HepG2 (cell line): ENCODE results near the gene NR3C2. TPM values are rescaled to one million over a fixed set of nuclear protein-coding genes. Genes with fewer than 3 reads are reported as not detected.

Source experiments
- ATAC-seq: fragments of 200-7000 bp; cut with Tn5 transposase; 3 replicates; pipeline ENCODE4 v1.9.1; 2020; ENCODE audit warnings: mild to moderate bottlenecking, moderate library complexity
- BruUV-seq: library from RNA; stranded (reverse); fragments of 400-500 nt; replicated peaks from 2 replicates; lab custom pipeline; 2021; lab: Mats Ljungman, UMichigan
- CTCF ChIA-PET: fragments of 300-600 bp; formaldehyde crosslinking; extraction: SDS; loops from one replicate; lab custom pipeline; 2021; ENCODE audit warnings: low total read pairs, inconsistent platforms, low intra/inter-chr PET ratio; lab: Yijun Ruan, JAX
- POLR2A ChIA-PET: fragments of 350-600 bp; sonication (Branson Sonifier 250); formaldehyde crosslinking; loops from one replicate; lab custom pipeline; 2020; ENCODE audit warnings: antibody characterized with exemption, inconsistent platforms; lab: Yijun Ruan, JAX
- DNase-seq: peaks from one replicate; pipeline ENCODE4 v3.0.0-alpha.2; 2015; ENCODE audit warnings: low spot score
- FAIRE-seq: peaks from 3 replicates; lab custom pipeline; 2011; peaks lifted over from hg19 to GRCh38; lab: Jason Lieb, UNC
- H2AFZ ChIP-seq: one replicate; pipeline ENCODE4 v1.6.1; 2011; ENCODE audit warnings: low read length, inconsistent platforms
- H3K27ac ChIP-seq: fragments of 300-600 bp; 3 replicates; pipeline ENCODE4 v1.8.0; 2011; ENCODE audit warnings: mixed run types, mild to moderate bottlenecking, mixed read lengths, low read length, inconsistent platforms; ENCODE audit not compliant: insufficient read depth; ENCODE audit errors: extremely low read length
- H3K27me3 ChIP-seq, 2 experiments: fragments of 200-600 bp in 1 of 2; 2 replicates in 1 of 2; 3 replicates in 1 of 2; pipeline versions ENCODE4 v1.6.0 to v1.8.0; 2011; ENCODE audit warnings: low read length in 2 of 2, mild to moderate bottlenecking in 2 of 2, moderate library complexity in 2 of 2, inconsistent platforms in 1 of 2; ENCODE audit not compliant: insufficient read depth in 2 of 2, control insufficient read depth in 1 of 2
- H3K36me3 ChIP-seq, 2 experiments: fragments of 200-600 bp in 1 of 2; replicated peaks in 1 of 2; 2 replicates in 1 of 2; 3 replicates in 1 of 2; pipeline versions ENCODE4 v1.5.1 to v1.8.0; 2011; ENCODE audit warnings: low read length in 2 of 2, inconsistent platforms in 1 of 2; ENCODE audit not compliant: insufficient read depth in 2 of 2, control insufficient read depth in 1 of 2
- H3K4me1 ChIP-seq: 2 replicates; pipeline ENCODE4 v1.5.1; 2012; ENCODE audit warnings: low read length, inconsistent platforms; ENCODE audit not compliant: insufficient read depth
- H3K4me2 ChIP-seq: 2 replicates; pipeline ENCODE4 v1.6.0; 2011; ENCODE audit warnings: low read depth, low read length, inconsistent platforms
- H3K4me3 ChIP-seq, 3 experiments: fragments of 200-600 bp in 1 of 3; sonication (generic), shearing (Covaris generic) in 1 of 3; replicated peaks in 1 of 3; 2 replicates each; pipeline ENCODE4 v1.5.1; 2011 to 2016; ENCODE audit warnings: low read length in 3 of 3, inconsistent platforms in 2 of 3, low read depth in 2 of 3, mild to moderate bottlenecking in 2 of 3, control low read depth in 1 of 3, mixed read lengths in 1 of 3; ENCODE audit not compliant: insufficient read depth in 1 of 3
- H3K79me2 ChIP-seq: one replicate; pipeline ENCODE4 v1.6.1; 2011; ENCODE audit warnings: low read length, inconsistent platforms; ENCODE audit not compliant: insufficient read depth
- H3K9ac ChIP-seq: 2 replicates; pipeline ENCODE4 v1.6.0; 2011; ENCODE audit warnings: mild to moderate bottlenecking, low read depth, low read length, inconsistent platforms; ENCODE audit not compliant: insufficient read depth
- H3K9me3 ChIP-seq: 2 replicates; pipeline ENCODE4 v1.5.1; 2012; ENCODE audit warnings: mild to moderate bottlenecking, low read length
- H4K20me1 ChIP-seq: 2 replicates; pipeline ENCODE4 v1.6.0; 2011; ENCODE audit warnings: inconsistent platforms, mild to moderate bottlenecking, low read length, moderate library complexity; ENCODE audit not compliant: insufficient read depth
- GATAD2A ChIP-seq: IDR thresholded peaks from 2 replicates; pipeline ENCODE4 v1.6.1; 2016
- MBD4 ChIP-seq: IDR thresholded peaks from 2 replicates; pipeline ENCODE4 v1.6.1; 2012; ENCODE audit warnings: low read length, inconsistent platforms, borderline replicate concordance
- RBAK ChIP-seq: sonication (generic); formaldehyde crosslinking; IDR thresholded peaks from 2 replicates; pipeline ENCODE4 v1.5.1; 2020; ENCODE audit warnings: mild to moderate bottlenecking, missing genetic modification reagents
- SATB2 ChIP-seq: sonication (generic); formaldehyde crosslinking; IDR thresholded peaks from 2 replicates; pipeline ENCODE4 v1.5.0; 2020; ENCODE audit warnings: missing genetic modification reagents
- TBX2 ChIP-seq: sonication (generic); formaldehyde crosslinking; IDR thresholded peaks from 2 replicates; pipeline ENCODE4 v1.5.0; 2020; ENCODE audit warnings: missing genetic modification reagents, mild to moderate bottlenecking, borderline replicate concordance
- TEAD3 ChIP-seq: optimal IDR thresholded peaks from 2 replicates; pipeline ENCODE3; 2016; ENCODE audit warnings: borderline replicate concordance
- TGIF2 ChIP-seq: IDR thresholded peaks from 2 replicates; pipeline ENCODE4 v1.6.1; 2016; ENCODE audit warnings: control low read depth, missing compliant biosample characterization
- TSC22D2 ChIP-seq: sonication (generic); formaldehyde crosslinking; IDR thresholded peaks from 2 replicates; pipeline ENCODE4 v1.5.1; 2020; ENCODE audit warnings: missing genetic modification reagents, mild to moderate bottlenecking, borderline replicate concordance
- ZFAT ChIP-seq: sonication (generic); formaldehyde crosslinking; conservative IDR thresholded peaks from 2 replicates; pipeline ENCODE4 v1.8.1; 2023; ENCODE audit warnings: missing genetic modification reagents, inconsistent platforms
- ZNF124 ChIP-seq: sonication (generic); formaldehyde crosslinking; IDR thresholded peaks from 2 replicates; pipeline ENCODE4 v1.4.0; 2020; ENCODE audit warnings: missing genetic modification reagents
- ZNF747 ChIP-seq: sonication (generic); formaldehyde crosslinking; IDR thresholded peaks from 2 replicates; pipeline ENCODE4 v1.8.1; 2023; ENCODE audit warnings: missing genetic modification reagents, mild to moderate bottlenecking, borderline replicate concordance
- WGBS: methylation state at CpG from one replicate; pipeline ENCODE4 v1.1.6; 2017; ENCODE audit warnings: low lambda C conversion rate; 5-methylcytosine and 5-hydroxymethylcytosine counted together
- in situ Hi-C: cut with HindIII; loops from 2 replicates; pipeline ENCODE4 v1.10.0; 2017; ENCODE audit warnings: low pct_unique_long_range_greater_than_20kb; ENCODE audit not compliant: extremely low pct_ligation_motif_present
- intact Hi-C: fragments of 100-400 bp; cut with micrococcal nuclease; formaldehyde crosslinking; loops from one replicate; pipeline ENCODE4 v1.10.0; 2022; ENCODE audit not compliant: unreplicated experiment
- polyA plus RNA-seq, 8 experiments: library from polyadenylated mRNA; depleted of rRNA in 3 of 8; stranded (reverse) in 7 of 8; unstranded in 1 of 8; fragments of >200 nt; fragmentation: Illumina TruSeq in 4 of 8; extraction: Trizol in 4 of 8; gene quantifications; 2 replicates each; pipeline versions ENCODE4 v1.2.1 to v1.2.3, GENCODE V29; 2011 to 2016; ENCODE audit warnings: low read depth in 4 of 8, missing spikeins in 1 of 8, mixed read lengths in 1 of 8; ENCODE audit not compliant: insufficient read depth in 1 of 8
- total RNA-seq, 5 experiments: library from RNA; depleted of rRNA; stranded (reverse); fragments of >200 nt; fragmentation: Illumina TruSeq; extraction: Trizol; gene quantifications; 2 replicates each; pipeline ENCODE4 v1.2.3, GENCODE V29; 2016; ENCODE audit warnings: low read depth in 1 of 5
- TF ChIP-seq, protein P1 (sequence below): sonication (generic); formaldehyde crosslinking; IDR thresholded peaks from 2 replicates; pipeline ENCODE4; 2020; ENCODE audit warnings: missing genetic modification reagents, mild to moderate bottlenecking, borderline replicate concordance
- TF ChIP-seq, protein P2 (sequence below): sonication (generic); formaldehyde crosslinking; IDR thresholded peaks from 2 replicates; pipeline ENCODE4 v1.4.0; 2020; ENCODE audit warnings: missing genetic modification reagents, borderline replicate concordance
- TF ChIP-seq, protein P3 (sequence below): sonication (generic); formaldehyde crosslinking; IDR thresholded peaks from 2 replicates; pipeline ENCODE4 v1.8.1; 2023; ENCODE audit warnings: mild to moderate bottlenecking, missing genetic modification reagents
- TF ChIP-seq, protein P4 (sequence below): sonication (generic); formaldehyde crosslinking; IDR thresholded peaks from 2 replicates; pipeline ENCODE4 v1.4.0; 2020; ENCODE audit warnings: missing genetic modification reagents, borderline replicate concordance

NR3C2 gene
- total and polyA plus RNA-seq, 2 of the 13 experiments (the other 11 are each of a cell fraction or from before 2014, with no cell fraction given): 0.26 to 0.46 TPM

DNA sequence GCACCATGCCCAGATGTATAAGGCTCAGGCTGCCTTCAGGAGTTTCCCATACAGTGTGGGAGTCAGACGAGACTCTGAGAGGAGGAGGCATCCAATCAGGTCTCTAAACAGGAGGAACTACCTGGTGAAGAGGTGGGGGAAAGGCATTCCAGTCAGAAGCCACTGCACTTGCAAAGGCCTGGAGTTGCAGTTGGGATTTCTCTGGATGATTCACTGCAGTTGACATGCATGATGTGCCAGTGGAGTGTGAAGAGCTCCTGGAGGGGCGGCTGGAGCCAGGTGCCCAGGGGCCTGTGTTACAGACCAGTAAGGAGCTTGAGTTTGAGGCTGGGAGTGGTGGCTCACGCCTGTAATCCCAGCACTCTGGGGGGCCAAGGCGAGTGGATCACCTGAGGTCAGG is 371.2 kb downstream of the NR3C2 start:
- no peaks in the 10 kb centered on the region for H3K79me2 ChIP-seq
- in situ Hi-C loops (no loop called here), intact Hi-C loops (no loop called here)
- CTCF ChIA-PET: no interaction called here
- WGBS: 50% methylated on average over 2 of the region's 4 CpGs
- H2AFZ ChIP-seq: no peak overlapping the region
- BruUV-seq: no TSS peak
- H3K36me3 ChIP-seq: no peaks in the 10 kb centered on the region
- H4K20me1 ChIP-seq: no peaks in the 10 kb centered on the region
- no peaks in the 10 kb centered on the region for H3K4me1 ChIP-seq
- H3K9ac ChIP-seq: no peak overlapping the region
- H3K9me3 ChIP-seq: peaks cover 33% of the 10 kb centered on the region
- POLR2A ChIA-PET: no interaction called here
- H3K4me3 ChIP-seq: no peak overlapping the region
- no peak for ATAC-seq
- no peak overlapping the region for H3K4me2 ChIP-seq
- DNase-seq: no peak
- FAIRE-seq: no peak
- H3K27me3 ChIP-seq: no peaks in the 10 kb centered on the region
- no peak overlapping the region for H3K27ac ChIP-seq
- TF ChIP-seq ZFAT (CRISPR knock-in tag) (no peak), TSC22D2 (no peak), SATB2 (CRISPR knock-in tag) (no peak), TEAD3 (CRISPR knock-in tag) (no peak), ZNF747 (no peak), GATAD2A (no peak), TGIF2 (CRISPR knock-in tag) (no peak), RBAK (no peak), TBX2 (no peak), MBD4 (no peak), ZNF124 (CRISPR knock-in tag) (no peak)
- TF ChIP-seq, protein P1, sequence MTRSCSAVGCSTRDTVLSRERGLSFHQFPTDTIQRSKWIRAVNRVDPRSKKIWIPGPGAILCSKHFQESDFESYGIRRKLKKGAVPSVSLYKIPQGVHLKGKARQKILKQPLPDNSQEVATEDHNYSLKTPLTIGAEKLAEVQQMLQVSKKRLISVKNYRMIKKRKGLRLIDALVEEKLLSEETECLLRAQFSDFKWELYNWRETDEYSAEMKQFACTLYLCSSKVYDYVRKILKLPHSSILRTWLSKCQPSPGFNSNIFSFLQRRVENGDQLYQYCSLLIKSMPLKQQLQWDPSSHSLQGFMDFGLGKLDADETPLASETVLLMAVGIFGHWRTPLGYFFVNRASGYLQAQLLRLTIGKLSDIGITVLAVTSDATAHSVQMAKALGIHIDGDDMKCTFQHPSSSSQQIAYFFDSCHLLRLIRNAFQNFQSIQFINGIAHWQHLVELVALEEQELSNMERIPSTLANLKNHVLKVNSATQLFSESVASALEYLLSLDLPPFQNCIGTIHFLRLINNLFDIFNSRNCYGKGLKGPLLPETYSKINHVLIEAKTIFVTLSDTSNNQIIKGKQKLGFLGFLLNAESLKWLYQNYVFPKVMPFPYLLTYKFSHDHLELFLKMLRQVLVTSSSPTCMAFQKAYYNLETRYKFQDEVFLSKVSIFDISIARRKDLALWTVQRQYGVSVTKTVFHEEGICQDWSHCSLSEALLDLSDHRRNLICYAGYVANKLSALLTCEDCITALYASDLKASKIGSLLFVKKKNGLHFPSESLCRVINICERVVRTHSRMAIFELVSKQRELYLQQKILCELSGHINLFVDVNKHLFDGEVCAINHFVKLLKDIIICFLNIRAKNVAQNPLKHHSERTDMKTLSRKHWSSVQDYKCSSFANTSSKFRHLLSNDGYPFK (CRISPR knock-in tag): no peak
- TF ChIP-seq, protein P2, sequence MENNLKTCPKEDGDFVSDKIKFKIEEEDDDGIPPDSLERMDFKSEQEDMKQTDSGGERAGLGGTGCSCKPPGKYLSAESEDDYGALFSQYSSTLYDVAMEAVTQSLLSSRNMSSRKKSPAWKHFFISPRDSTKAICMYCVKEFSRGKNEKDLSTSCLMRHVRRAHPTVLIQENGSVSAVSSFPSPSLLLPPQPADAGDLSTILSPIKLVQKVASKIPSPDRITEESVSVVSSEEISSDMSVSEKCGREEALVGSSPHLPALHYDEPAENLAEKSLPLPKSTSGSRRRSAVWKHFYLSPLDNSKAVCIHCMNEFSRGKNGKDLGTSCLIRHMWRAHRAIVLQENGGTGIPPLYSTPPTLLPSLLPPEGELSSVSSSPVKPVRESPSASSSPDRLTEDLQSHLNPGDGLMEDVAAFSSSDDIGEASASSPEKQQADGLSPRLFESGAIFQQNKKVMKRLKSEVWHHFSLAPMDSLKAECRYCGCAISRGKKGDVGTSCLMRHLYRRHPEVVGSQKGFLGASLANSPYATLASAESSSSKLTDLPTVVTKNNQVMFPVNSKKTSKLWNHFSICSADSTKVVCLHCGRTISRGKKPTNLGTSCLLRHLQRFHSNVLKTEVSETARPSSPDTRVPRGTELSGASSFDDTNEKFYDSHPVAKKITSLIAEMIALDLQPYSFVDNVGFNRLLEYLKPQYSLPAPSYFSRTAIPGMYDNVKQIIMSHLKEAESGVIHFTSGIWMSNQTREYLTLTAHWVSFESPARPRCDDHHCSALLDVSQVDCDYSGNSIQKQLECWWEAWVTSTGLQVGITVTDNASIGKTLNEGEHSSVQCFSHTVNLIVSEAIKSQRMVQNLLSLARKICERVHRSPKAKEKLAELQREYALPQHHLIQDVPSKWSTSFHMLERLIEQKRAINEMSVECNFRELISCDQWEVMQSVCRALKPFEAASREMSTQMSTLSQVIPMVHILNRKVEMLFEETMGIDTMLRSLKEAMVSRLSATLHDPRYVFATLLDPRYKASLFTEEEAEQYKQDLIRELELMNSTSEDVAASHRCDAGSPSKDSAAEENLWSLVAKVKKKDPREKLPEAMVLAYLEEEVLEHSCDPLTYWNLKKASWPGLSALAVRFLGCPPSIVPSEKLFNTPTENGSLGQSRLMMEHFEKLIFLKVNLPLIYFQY: no peak
- TF ChIP-seq, protein P3, sequence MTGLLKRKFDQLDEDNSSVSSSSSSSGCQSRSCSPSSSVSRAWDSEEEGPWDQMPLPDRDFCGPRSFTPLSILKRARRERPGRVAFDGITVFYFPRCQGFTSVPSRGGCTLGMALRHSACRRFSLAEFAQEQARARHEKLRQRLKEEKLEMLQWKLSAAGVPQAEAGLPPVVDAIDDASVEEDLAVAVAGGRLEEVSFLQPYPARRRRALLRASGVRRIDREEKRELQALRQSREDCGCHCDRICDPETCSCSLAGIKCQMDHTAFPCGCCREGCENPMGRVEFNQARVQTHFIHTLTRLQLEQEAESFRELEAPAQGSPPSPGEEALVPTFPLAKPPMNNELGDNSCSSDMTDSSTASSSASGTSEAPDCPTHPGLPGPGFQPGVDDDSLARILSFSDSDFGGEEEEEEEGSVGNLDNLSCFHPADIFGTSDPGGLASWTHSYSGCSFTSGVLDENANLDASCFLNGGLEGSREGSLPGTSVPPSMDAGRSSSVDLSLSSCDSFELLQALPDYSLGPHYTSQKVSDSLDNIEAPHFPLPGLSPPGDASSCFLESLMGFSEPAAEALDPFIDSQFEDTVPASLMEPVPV: no peak
- TF ChIP-seq, protein P4, sequence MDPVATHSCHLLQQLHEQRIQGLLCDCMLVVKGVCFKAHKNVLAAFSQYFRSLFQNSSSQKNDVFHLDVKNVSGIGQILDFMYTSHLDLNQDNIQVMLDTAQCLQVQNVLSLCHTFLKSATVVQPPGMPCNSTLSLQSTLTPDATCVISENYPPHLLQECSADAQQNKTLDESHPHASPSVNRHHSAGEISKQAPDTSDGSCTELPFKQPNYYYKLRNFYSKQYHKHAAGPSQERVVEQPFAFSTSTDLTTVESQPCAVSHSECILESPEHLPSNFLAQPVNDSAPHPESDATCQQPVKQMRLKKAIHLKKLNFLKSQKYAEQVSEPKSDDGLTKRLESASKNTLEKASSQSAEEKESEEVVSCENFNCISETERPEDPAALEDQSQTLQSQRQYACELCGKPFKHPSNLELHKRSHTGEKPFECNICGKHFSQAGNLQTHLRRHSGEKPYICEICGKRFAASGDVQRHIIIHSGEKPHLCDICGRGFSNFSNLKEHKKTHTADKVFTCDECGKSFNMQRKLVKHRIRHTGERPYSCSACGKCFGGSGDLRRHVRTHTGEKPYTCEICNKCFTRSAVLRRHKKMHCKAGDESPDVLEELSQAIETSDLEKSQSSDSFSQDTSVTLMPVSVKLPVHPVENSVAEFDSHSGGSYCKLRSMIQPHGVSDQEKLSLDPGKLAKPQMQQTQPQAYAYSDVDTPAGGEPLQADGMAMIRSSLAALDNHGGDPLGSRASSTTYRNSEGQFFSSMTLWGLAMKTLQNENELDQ (CRISPR knock-in tag): no peak
